Measurements from ENCODE around the gene PSD2.

The PSD2 gene

DNA sequence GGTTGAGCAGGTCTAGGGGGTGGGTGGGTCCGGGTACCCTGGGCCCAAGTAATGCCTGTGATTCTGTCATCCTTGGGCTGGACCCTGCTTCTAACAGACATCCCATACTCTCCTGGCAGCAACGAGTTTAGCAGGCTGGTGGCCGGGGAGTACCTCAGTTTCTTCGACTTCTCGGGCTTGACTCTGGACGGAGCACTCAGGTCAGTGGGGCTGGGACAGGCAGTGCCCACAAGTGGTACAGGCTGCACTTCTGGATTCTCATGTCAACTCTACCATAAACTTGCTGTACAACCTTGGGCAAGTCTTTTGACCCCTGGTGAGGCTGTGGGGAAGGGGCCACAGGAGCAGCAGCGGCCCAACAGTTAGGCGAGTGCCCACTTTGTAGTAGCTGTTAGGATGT, 21.8 kb downstream of the PSD2 start:
- TF ChIP-seq, protein P1, sequence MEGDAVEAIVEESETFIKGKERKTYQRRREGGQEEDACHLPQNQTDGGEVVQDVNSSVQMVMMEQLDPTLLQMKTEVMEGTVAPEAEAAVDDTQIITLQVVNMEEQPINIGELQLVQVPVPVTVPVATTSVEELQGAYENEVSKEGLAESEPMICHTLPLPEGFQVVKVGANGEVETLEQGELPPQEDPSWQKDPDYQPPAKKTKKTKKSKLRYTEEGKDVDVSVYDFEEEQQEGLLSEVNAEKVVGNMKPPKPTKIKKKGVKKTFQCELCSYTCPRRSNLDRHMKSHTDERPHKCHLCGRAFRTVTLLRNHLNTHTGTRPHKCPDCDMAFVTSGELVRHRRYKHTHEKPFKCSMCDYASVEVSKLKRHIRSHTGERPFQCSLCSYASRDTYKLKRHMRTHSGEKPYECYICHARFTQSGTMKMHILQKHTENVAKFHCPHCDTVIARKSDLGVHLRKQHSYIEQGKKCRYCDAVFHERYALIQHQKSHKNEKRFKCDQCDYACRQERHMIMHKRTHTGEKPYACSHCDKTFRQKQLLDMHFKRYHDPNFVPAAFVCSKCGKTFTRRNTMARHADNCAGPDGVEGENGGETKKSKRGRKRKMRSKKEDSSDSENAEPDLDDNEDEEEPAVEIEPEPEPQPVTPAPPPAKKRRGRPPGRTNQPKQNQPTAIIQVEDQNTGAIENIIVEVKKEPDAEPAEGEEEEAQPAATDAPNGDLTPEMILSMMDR (conservative IDR thresholded peaks at IDR 0.05), result no peak
- H3K27ac ChIP-seq, result no peak overlapping the region

DNA sequence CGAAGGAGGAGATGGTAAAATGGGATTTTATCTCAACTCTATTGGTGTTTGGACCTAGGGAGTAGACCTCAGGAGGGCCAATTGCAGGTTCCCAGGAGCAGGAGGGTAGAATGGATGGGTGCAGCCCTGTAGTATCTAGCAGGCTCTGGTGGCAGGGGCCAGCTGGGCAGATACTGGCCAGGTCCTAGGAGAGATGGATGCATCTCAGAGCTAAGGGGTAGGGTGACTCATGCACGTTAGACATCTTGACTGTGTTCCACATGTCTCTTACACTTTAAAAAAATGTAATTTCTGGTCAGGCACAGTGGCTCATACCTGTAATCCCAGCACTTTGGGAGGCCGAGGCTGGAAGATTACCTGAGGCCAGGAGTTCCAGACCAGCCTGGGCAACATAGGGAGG, 22.4 kb downstream of the PSD2 start:
- TF ChIP-seq, protein P1 (conservative IDR thresholded peaks at IDR 0.05), result no peak
- H3K27ac ChIP-seq, result no peak overlapping the region

DNA sequence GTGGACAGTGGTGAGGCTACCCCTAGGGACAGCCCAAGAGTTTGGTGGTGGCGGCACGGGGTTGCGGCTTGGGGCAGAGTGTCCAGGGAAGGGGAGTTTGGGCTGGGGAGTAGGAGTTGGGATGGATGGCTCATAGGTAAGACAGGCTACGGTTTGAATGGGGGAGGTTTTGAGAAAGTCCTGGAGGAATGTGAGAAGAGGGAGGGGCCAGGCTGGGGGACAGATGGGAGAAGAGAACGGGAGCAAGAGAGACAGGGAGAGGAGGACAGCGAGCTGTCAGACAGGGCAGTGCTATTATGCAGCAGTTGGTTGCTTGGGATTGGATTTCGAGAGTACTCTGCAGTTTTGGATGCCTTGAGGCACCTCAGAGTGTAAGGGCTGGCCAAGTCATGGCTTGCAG, 24.5 kb downstream of the PSD2 start:
- H3K27ac ChIP-seq, result no peak overlapping the region
- TF ChIP-seq, protein P1 (conservative IDR thresholded peaks at IDR 0.05), result no peak

DNA sequence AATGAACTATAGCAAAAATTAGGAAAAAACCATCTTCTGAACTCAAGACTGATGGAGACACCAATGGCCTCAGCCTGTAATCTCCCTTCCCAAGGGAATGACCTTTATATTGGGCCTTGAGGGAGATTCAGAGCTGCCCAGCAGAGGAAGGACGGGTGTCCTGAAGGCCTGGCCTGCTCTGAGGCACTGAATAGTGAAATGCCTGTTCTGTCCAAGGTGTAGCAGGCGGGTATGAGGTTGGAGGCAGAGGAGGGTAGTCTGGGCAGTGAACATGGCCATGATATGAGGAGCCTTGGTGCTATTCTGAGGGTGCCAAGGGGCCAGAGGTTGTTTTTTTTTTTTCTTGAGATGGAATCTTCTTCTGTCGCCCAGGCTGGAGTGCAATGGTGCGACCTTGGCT, 25.0 kb downstream of the PSD2 start:
- TF ChIP-seq, protein P1 (conservative IDR thresholded peaks at IDR 0.05), result no peak
- H3K27ac ChIP-seq, result no peak overlapping the region

DNA sequence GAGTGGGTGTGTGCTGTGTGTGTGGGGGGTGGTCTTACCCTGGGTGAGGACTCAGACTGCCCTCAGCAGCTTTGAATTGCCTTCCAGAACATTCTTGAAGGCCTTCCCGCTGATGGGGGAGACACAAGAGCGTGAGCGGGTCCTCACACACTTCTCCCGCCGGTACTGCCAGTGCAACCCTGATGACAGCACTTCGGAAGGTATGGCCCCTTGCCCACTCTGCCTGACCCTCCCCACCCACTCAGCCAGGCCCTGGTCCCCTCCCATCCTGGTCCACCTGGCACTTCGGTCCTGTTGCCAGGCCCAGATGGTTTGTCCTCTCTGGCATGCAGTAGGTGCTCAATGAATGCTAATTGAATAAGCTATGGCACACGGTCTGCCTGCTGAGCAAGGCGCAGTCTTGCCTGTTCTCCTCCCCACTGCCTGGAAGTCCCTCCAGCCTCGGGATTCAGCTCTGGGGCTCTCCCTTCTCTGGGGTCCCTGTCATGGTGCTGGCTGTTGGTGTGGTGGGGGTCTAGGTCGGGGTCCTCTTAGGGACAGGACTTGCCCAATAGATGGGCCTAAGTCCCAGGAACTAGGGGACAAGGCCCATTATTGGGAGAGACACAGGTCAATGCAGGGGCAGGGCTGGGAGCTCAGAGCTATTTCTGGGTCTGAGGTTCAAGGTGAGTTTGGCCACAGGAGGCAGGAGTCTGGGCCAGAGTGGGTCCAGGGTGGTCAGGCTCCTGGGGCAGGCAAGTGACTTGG, 26.4 kb downstream of the PSD2 start:
- TF ChIP-seq, protein P1 (conservative IDR thresholded peaks at IDR 0.05), result no peak
- no peak overlapping the region for H3K27ac ChIP-seq

DNA sequence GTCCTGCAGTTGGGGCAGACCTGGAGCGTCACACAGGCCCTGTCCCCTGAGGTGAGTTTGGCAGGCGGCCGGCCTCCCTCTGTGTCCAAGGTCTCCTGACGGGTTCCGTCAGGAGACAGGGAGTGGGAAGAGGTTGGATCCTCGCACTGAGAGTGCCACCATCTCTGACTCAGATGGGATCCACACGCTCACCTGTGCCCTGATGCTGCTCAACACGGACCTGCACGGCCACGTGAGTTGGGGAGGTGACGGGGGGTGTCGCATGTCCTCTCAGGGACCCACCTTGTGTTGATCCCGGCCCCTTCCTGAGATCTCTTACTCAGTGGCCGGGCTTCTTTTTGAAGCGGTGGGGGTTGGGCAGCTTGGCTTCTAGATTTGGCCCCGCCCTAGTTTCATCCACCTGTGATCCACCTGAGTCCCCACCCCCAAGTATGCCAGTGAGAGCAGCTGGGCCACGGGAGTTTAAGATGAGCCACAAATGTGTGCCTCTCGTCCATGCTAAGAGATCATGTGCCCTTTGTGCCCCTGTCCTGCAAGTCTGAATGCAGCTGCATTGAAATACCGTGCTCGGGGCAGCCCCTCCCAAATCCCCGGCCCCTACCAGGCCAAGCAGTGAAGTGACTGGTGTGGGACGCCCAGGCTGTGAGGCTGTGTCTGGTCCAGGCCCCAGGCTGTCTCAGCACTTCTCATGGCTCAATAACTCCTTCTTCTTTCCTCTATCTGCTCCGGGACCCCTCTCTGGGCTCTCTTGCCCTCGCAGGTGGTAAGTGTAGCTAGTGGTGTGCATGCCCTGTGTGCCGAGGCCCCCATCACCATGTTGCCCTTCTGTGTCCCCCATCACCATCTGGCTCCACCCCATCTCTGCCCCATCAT, 27.2 kb downstream of the PSD2 start:
- TF ChIP-seq, protein P1 (conservative IDR thresholded peaks at IDR 0.05), result no peak
- H3K27ac ChIP-seq, result no peak overlapping the region

DNA sequence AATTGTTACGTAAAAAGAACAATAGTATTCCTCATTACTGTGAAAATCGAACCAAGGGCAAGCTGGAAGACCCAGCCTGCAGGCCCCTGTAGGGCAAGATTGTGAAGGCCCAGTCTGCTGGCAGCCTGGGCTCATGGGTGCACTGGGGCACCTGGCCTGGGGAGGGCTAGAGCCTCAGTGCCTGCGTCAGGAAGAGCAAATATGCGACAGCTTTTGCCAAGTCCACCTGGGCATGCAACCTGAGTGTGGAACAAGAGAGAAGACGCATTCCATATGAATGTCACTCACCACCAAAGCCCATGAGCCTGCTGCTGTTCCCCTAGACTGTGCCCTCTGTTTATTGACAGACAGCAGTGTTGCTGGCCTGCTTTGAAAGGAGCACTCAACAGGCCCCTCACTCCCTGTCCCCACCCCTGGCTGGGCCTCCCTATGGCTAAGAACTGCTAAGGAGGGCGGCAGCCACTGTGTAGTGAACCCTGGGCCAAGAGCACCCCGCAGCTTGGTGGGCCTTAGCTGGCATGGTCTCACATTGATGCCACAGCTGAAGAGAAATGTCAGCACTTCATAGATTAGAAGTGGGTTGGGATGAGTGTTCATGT, 28.2 kb downstream of the PSD2 start:
- H3K27ac ChIP-seq, result no peak overlapping the region
- TF ChIP-seq, protein P1 (conservative IDR thresholded peaks at IDR 0.05), result no peak

All from VCaP (cell line).